Ovary (tissue), 3 donors: ENCODE data around the gene MRPL48.

Source experiments
- EP300 ChIP-seq: sonication (generic); formaldehyde crosslinking; IDR thresholded peaks from one replicate; pipeline ENCODE4 v1.6.1; 2017; ENCODE audit warnings: antibody characterized with exemption
- POLR2A ChIP-seq: fragments of 450-650 bp; IDR thresholded peaks from one replicate; pipeline ENCODE4 v1.6.1; 2017; ENCODE audit warnings: antibody characterized with exemption, mild to moderate bottlenecking, moderate library complexity
- TF ChIP-seq, protein P1 (sequence below), 3 donors: fragments of 450-650 bp in 2 of 3; fragments of 200-600 bp in 1 of 3; IDR thresholded peaks; one replicate each; pipeline versions ENCODE4 v1.5.1 to v1.8.0; 2016 to 2022; ENCODE audit warnings: antibody characterized with exemption in 3 of 3, mild to moderate bottlenecking in 1 of 3
- donor health status: DM: no; HTN: no; CAD: no.

DNA sequence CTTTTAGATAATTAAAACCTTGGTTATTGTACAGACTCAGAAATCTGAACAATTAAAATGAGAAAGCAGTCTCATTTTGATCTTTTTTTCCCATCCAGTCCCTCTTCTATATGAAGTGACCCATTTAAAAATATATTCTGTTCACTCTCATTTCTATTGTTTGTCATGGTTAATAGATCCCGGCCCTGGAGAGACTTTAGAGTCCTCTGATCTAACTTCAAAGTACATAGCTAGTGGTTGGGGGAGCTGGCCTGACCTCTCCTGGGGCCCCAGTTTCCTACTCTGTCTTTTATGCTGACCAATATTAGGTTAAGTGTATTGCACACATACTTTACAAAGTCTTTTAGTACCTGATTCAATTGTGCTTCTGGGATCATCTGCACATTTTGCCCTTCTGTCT, 13.5 kb downstream of the MRPL48 start:
- TF ChIP-seq, protein P1, sequence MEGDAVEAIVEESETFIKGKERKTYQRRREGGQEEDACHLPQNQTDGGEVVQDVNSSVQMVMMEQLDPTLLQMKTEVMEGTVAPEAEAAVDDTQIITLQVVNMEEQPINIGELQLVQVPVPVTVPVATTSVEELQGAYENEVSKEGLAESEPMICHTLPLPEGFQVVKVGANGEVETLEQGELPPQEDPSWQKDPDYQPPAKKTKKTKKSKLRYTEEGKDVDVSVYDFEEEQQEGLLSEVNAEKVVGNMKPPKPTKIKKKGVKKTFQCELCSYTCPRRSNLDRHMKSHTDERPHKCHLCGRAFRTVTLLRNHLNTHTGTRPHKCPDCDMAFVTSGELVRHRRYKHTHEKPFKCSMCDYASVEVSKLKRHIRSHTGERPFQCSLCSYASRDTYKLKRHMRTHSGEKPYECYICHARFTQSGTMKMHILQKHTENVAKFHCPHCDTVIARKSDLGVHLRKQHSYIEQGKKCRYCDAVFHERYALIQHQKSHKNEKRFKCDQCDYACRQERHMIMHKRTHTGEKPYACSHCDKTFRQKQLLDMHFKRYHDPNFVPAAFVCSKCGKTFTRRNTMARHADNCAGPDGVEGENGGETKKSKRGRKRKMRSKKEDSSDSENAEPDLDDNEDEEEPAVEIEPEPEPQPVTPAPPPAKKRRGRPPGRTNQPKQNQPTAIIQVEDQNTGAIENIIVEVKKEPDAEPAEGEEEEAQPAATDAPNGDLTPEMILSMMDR (IDR thresholded peaks at IDR 0.05): no peak
- TF ChIP-seq POLR2A (no peak), EP300 (no peak)
